CD14-positive monocyte (primary cell): Measurements from ENCODE around the gene PSG1. TPM values are rescaled to one million over a fixed set of nuclear protein-coding genes. Genes with fewer than 3 reads are reported as not detected.
A peak's percentile ranks its signal among the peaks of the same experiment; 100 is the strongest.
"Not testable (repeated sequence)": the region's sequence is repeated elsewhere in the genome, so short reads cannot be mapped to it uniquely, and the experiment has no call there.

Experiments
- DNase-seq, 3 donors: peaks; one replicate each; pipeline ENCODE4 v3.0.0-alpha.2; 2011 to 2022
- H2AFZ ChIP-seq: 2 replicates; pipeline ENCODE4 v1.6.0; 2012; ENCODE audit warnings: mild to moderate bottlenecking, low read depth, low read length, inconsistent platforms; ENCODE audit not compliant: insufficient read depth, poor library complexity, severe bottlenecking
- H3K27ac ChIP-seq, 2 donors: 1 replicate in 1 of 2; 2 replicates in 1 of 2; pipeline ENCODE4 v1.5.1; 2012 to 2013; ENCODE audit warnings: low read length in 2 of 2, control low read depth in 1 of 2, inconsistent platforms in 1 of 2, low read depth in 1 of 2, mild to moderate bottlenecking in 1 of 2
- H3K27me3 ChIP-seq, 2 donors: one replicate each; pipeline versions ENCODE4 v1.6.0 to v1.6.1; 2011 to 2013; ENCODE audit warnings: low read length in 2 of 2; ENCODE audit not compliant: control insufficient read depth in 2 of 2, insufficient read depth in 2 of 2
- H3K36me3 ChIP-seq, 2 donors: replicated peaks in 1 of 2; 1 replicate in 1 of 2; 2 replicates in 1 of 2; pipeline versions ENCODE4 v1.5.1 to v1.6.1; 2012 to 2013; ENCODE audit warnings: low read length in 2 of 2, control low read depth in 1 of 2, inconsistent platforms in 1 of 2, mild to moderate bottlenecking in 1 of 2; ENCODE audit not compliant: insufficient read depth in 2 of 2, control insufficient read depth in 1 of 2
- H3K4me1 ChIP-seq, 2 donors: 1 replicate in 1 of 2; 2 replicates in 1 of 2; pipeline versions ENCODE4 v1.5.1 to v1.6.1; 2012 to 2013; ENCODE audit warnings: low read length in 2 of 2, control low read depth in 1 of 2, inconsistent platforms in 1 of 2, mild to moderate bottlenecking in 1 of 2, moderate library complexity in 1 of 2; ENCODE audit not compliant: insufficient read depth in 2 of 2, control insufficient read depth in 1 of 2
- H3K4me2 ChIP-seq: replicated peaks from 2 replicates; pipeline ENCODE3; 2012; ENCODE audit warnings: low read length, moderate library complexity, mild to moderate bottlenecking; ENCODE audit not compliant: poor library complexity, severe bottlenecking; ENCODE audit errors: extremely low read depth
- H3K4me3 ChIP-seq, 3 experiments: fragments of 200-600 bp in 1 of 3; sonication (generic) in 1 of 3; replicated peaks in 1 of 3; 1 replicate in 2 of 3; 2 replicates in 1 of 3; pipeline ENCODE4 v1.5.1; 2011 to 2013; ENCODE audit warnings: low read length in 3 of 3, mild to moderate bottlenecking in 3 of 3, control low read depth in 2 of 3, low read depth in 2 of 3, inconsistent platforms in 1 of 3, moderate library complexity in 1 of 3
- H3K79me2 ChIP-seq: 2 replicates; pipeline ENCODE4 v1.6.0; 2012; ENCODE audit warnings: mild to moderate bottlenecking, control low read depth, inconsistent platforms, low read length, moderate library complexity; ENCODE audit not compliant: insufficient read depth
- H3K9ac ChIP-seq: 2 replicates; pipeline ENCODE4 v1.6.0; 2017; ENCODE audit warnings: low read length, mild to moderate bottlenecking; ENCODE audit not compliant: insufficient read depth, poor library complexity, severe bottlenecking
- H3K9me3 ChIP-seq, 2 donors: replicated peaks in 1 of 2; 1 replicate in 1 of 2; 2 replicates in 1 of 2; pipeline versions ENCODE4 v1.5.1 to v1.6.1; 2012 to 2013; ENCODE audit warnings: low read length in 2 of 2, control low read depth in 1 of 2; ENCODE audit not compliant: control insufficient read depth in 1 of 2, insufficient read depth in 1 of 2
- H4K20me1 ChIP-seq: 2 replicates; pipeline ENCODE4 v1.6.0; 2012; ENCODE audit warnings: mild to moderate bottlenecking, low read length, control low read depth, moderate library complexity; ENCODE audit not compliant: insufficient read depth
- H3K27ac Mint-ChIP-seq, 7 donors: one replicate each; pipeline ENCODE4 v1.8.0; 2020; ENCODE audit warnings: mild to moderate bottlenecking in 7 of 7, mixed read lengths in 7 of 7, moderate library complexity in 6 of 7, inconsistent platforms in 2 of 7
- H3K27me3 Mint-ChIP-seq, 3 donors: one replicate each; pipeline ENCODE4 v1.8.0; 2021 to 2022; ENCODE audit warnings: low read depth in 3 of 3, mild to moderate bottlenecking in 3 of 3, mixed read lengths in 3 of 3, moderate library complexity in 3 of 3, inconsistent platforms in 1 of 3
- H3K36me3 Mint-ChIP-seq, 2 donors: one replicate each; pipeline ENCODE4 v1.8.0; 2020; ENCODE audit warnings: mixed read lengths in 2 of 2, inconsistent platforms in 1 of 2, mild to moderate bottlenecking in 1 of 2
- H3K4me1 Mint-ChIP-seq: one replicate; pipeline ENCODE4 v1.8.0; 2020; ENCODE audit warnings: mild to moderate bottlenecking, mixed read lengths
- H3K4me3 Mint-ChIP-seq, 2 donors: one replicate each; pipeline ENCODE4 v1.8.0; 2020; ENCODE audit warnings: mild to moderate bottlenecking in 2 of 2, mixed read lengths in 2 of 2, moderate library complexity in 1 of 2
- H3K9me3 Mint-ChIP-seq, 7 donors: one replicate each; pipeline ENCODE4 v1.8.0; 2020 to 2022; ENCODE audit warnings: mixed read lengths in 7 of 7, mild to moderate bottlenecking in 6 of 7, moderate library complexity in 6 of 7, inconsistent platforms in 2 of 7
- CTCF ChIP-seq: fragments of 200-600 bp; IDR thresholded peaks from one replicate; pipeline ENCODE4 v1.8.0; 2022; ENCODE audit warnings: antibody characterized with exemption, mild to moderate bottlenecking
- WGBS: methylation state at CpG from one replicate; pipeline ENCODE4 v1.1.5; 2013; ENCODE audit warnings: missing lambda C conversion rate; ENCODE audit not compliant: insufficient coverage; 5-methylcytosine and 5-hydroxymethylcytosine counted together
- intact Hi-C, 2 donors: fragments of 100-400 bp; cut with micrococcal nuclease; formaldehyde crosslinking; loops; one replicate each; pipeline versions ENCODE4 v1.15.0 to v1.15.1; 2023
- polyA plus RNA-seq, 3 donors: library from polyadenylated mRNA; depleted of rRNA in 1 of 3; unstranded in 2 of 3; stranded (reverse) in 1 of 3; fragments of 300-500 nt in 2 of 3; fragments of >200 nt in 1 of 3; fragmentation: Illumina TruSeq in 2 of 3; gene quantifications; 1 replicate in 2 of 3; 2 replicates in 1 of 3; pipeline ENCODE4 v1.2.3, GENCODE V29; 2012 to 2021

The PSG1 gene
- polyA plus RNA-seq, 3 donors: not detected

- Mint-ChIP-seq H3K36me3 (no peaks in the 10 kb centered on the region), H3K27ac (no peak overlapping the region), H3K4me1 (no peaks in the 10 kb centered on the region), H3K27me3 (peaks cover 0 to 5% (median 2%) of the 10 kb centered on the region in 3 donors), H3K4me3 (no peak overlapping the region), H3K9me3 (peaks cover 3 to 8% (median 4%) of the 10 kb centered on the region in 7 donors)
- intact Hi-C loops: no loop called here
- peak; percentile 47 for TF ChIP-seq CTCF
- H3K36me3 ChIP-seq: no peaks in the 10 kb centered on the region
- H2AFZ ChIP-seq: no peak overlapping the region
- H3K27ac ChIP-seq: no peak overlapping the region
- no CpG with 5 or more reads among the region's 5 CpGs for WGBS
- no peak for DNase-seq
- no peaks in the 10 kb centered on the region for H4K20me1 ChIP-seq
- H3K4me1 ChIP-seq: no peaks in the 10 kb centered on the region
- H3K4me3 ChIP-seq: no peak overlapping the region
- H3K79me2 ChIP-seq: no peaks in the 10 kb centered on the region
- H3K9ac ChIP-seq: no peak overlapping the region
- H3K27me3 ChIP-seq: no peaks in the 10 kb centered on the region
- no peaks in the 10 kb centered on the region for H3K9me3 ChIP-seq
- H3K4me2 ChIP-seq: no peak overlapping the region
Observed at GRCh38 chr19:42857544-42857867, 22.0 kb downstream of the PSG1 start.

GRCh38 chr19:42856866-42857543, 22.5 kb downstream of the PSG1 start:
- H3K27ac ChIP-seq, H3K4me1 Mint-ChIP-seq, H4K20me1 ChIP-seq, H2AFZ ChIP-seq, H3K9me3 Mint-ChIP-seq, H3K27ac Mint-ChIP-seq, H3K4me1 ChIP-seq, H3K4me3 Mint-ChIP-seq, H3K9ac ChIP-seq, H3K36me3 Mint-ChIP-seq, H3K9me3 ChIP-seq, H3K36me3 ChIP-seq, H3K27me3 Mint-ChIP-seq, H3K4me2 ChIP-seq, DNase-seq, H3K79me2 ChIP-seq, H3K27me3 ChIP-seq, H3K4me3 ChIP-seq, intact Hi-C loops: not testable (repeated sequence)
- TF ChIP-seq CTCF: peak; percentile 79
- 86% methylated on average over 16 of the region's 19 CpGs for WGBS

- H3K4me3 Mint-ChIP-seq, H3K9me3 ChIP-seq, H3K4me2 ChIP-seq, H3K27me3 ChIP-seq, H3K9me3 Mint-ChIP-seq, H3K36me3 Mint-ChIP-seq, H3K4me1 Mint-ChIP-seq, H3K4me3 ChIP-seq, H4K20me1 ChIP-seq, H3K9ac ChIP-seq, H3K79me2 ChIP-seq, H3K4me1 ChIP-seq, H3K27me3 Mint-ChIP-seq, H2AFZ ChIP-seq, H3K27ac ChIP-seq, intact Hi-C loops, DNase-seq, H3K27ac Mint-ChIP-seq, H3K36me3 ChIP-seq: not testable (repeated sequence)
- 100% methylated on average over 1 of the region's 3 CpGs for WGBS
Observed at GRCh38 chr19:42854745-42855144, 24.8 kb downstream of the PSG1 start.
